ENCODE data around the gene ZBTB24. TPM values are rescaled to one million over a fixed set of nuclear protein-coding genes. Genes with fewer than 3 reads are reported as not detected.

Gene ZBTB24
- total and polyA plus RNA-seq, 2 experiments from 2014 or later, result 3.3 to 7.6 TPM

DNA sequence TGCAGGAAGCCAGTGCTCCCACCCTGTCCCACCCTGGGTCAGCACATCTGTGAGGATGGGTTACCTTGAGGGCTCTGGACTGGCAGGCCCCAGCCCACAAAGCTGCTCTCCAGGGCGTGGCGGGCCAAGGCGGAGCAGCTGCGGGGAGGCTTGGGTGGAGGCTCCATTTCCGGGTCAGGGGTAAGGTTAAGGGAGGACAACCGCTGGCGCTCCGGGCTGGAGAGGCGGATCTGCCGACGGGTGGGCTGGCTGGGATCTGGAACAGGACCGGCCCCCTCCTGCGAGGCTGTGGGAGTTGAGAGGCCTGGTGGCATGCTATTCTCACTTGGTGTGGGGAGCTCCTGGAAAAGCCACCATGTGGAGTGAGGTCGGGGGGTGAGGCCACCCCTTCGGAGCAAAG is 36.9 kb downstream of the ZBTB24 start:
- H3K36me3 ChIP-seq (ENCODE audit: low read depth), result peaks cover 2% of the 10 kb centered on the region; the same call in 1 of the 2 replicates

DNA sequence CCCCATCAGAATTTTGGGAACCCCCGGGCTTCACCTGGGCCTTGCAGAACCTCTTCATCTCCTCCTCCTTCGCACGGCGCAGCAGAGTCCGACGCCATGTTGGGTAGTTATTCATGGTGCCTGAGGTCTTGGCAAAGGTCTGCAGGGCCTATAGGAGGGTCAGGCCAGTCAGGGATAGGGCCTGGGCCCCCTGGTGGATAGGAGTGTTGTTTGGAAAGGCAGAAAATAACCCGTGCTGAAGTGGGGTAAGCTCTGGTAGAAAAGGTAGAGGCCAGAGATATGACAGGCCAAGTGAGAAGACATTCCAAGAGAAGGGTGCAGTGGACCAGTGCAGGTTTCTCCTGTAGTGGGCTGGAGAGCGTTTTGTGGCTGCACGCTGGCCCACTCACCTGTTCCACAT is 37.6 kb downstream of the ZBTB24 start:
- Histone ChIP-seq H3K4me3 (no peak overlapping the region), H3K79me2 (ENCODE audit: insufficient read depth) (no peaks in the 10 kb centered on the region), H3K36me3 (ENCODE audit: low read depth) (peaks cover 2% of the 10 kb centered on the region; the same call in 1 of the 2 replicates), H3K27me3 (replicated peaks; ENCODE audit: insufficient read depth) (no peaks in the 10 kb centered on the region), H3K4me1 (ENCODE audit: insufficient read depth) (peaks cover 4% of the 10 kb centered on the region; the same call in 1 of the 2 replicates), H3K4me2 (ENCODE audit: unreplicated experiment) (no peak overlapping the region), H3K9me3 (ENCODE audit: low read depth) (no peaks in the 10 kb centered on the region), H3F3A (ENCODE audit: insufficient read depth) (0 out of 2 replicates have a peak, but pooled peaks cover 4% of the 10 kb centered on the region), H3K9me2 (ENCODE audit: insufficient read depth) (no peaks in the 10 kb centered on the region), H3K9ac (no peak overlapping the region), H2AFZ (no peak overlapping the region), H3K27ac (no peak overlapping the region), H4K20me1 (ENCODE audit: insufficient read depth) (no peaks in the 10 kb centered on the region)
- 92 to 94% methylated on average over 9 of the region's 9 CpGs for WGBS, 2 experiments (ENCODE audit: low coverage in 1 of 2, low lambda C conversion rate in 2 of 2, missing lambda C conversion rate in 2 of 2)
- no peak for TF ChIP-seq EZH2 (IDR thresholded peaks at IDR 0.05; ENCODE audit: insufficient read depth, poor library complexity, severe bottlenecking)
- TF ChIP-seq EZH2phosphoT487 (IDR thresholded peaks at IDR 0.05; ENCODE audit: insufficient read depth, low read depth), result no peak
- DNase-seq, result peak; percentile 23
- in situ Hi-C loops (cut with MboI), result no loop called here

More for the DNA sequence above, 36.9 kb downstream of the ZBTB24 start:
- Histone ChIP-seq H3K27me3 (replicated peaks; ENCODE audit: insufficient read depth) (no peaks in the 10 kb centered on the region), H3F3A (ENCODE audit: insufficient read depth) (0 out of 2 replicates have a peak, but pooled peaks cover 4% of the 10 kb centered on the region), H3K4me2 (ENCODE audit: unreplicated experiment) (no peak overlapping the region), H3K4me1 (ENCODE audit: insufficient read depth) (peaks cover 4% of the 10 kb centered on the region; the same call in 1 of the 2 replicates), H4K20me1 (ENCODE audit: insufficient read depth) (no peaks in the 10 kb centered on the region), H2AFZ (no peak overlapping the region), H3K9me3 (ENCODE audit: low read depth) (no peaks in the 10 kb centered on the region), H3K27ac (no peak overlapping the region), H3K9me2 (ENCODE audit: insufficient read depth) (no peaks in the 10 kb centered on the region), H3K9ac (no peak overlapping the region), H3K4me3 (no peak overlapping the region), H3K79me2 (ENCODE audit: insufficient read depth) (no peaks in the 10 kb centered on the region)
- WGBS, 2 experiments (ENCODE audit: low coverage in 1 of 2, low lambda C conversion rate in 2 of 2, missing lambda C conversion rate in 2 of 2), result 86 to 91% methylated on average over 13 to 15 of the region's 15 CpGs
- TF ChIP-seq EZH2phosphoT487 (IDR thresholded peaks at IDR 0.05; ENCODE audit: insufficient read depth, low read depth), result no peak
- no peak for TF ChIP-seq EZH2 (IDR thresholded peaks at IDR 0.05; ENCODE audit: insufficient read depth, poor library complexity, severe bottlenecking)
- DNase-seq, result no peak
- in situ Hi-C loops (cut with MboI), result no loop called here

DNA sequence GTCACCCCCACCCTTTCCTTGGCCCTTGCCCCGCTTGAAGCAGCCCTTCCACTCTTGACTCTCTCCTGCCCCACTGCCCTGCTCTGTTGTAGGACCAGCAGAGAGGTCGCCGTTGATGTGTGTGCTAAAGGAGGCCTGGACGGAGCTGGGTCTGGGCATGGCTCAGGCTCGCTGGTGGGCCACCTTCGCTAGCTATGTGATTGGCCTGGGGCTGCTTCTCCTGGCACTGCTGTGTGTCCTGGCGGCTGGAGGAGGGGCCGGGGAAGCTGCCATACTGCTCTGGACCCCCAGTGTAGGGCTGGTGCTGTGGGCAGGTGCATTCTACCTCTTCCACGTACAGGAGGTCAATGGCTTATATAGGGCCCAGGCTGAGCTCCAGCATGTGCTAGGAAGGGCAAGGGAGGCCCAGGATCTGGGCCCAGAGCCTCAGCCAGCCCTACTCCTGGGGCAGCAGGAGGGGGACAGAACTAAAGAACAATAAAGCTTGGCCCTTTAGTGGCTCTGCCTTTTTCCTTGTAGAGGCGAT is 39.5 kb downstream of the ZBTB24 start:
- no peaks in the 10 kb centered on the region for H4K20me1 ChIP-seq (ENCODE audit: insufficient read depth)
- H2AFZ ChIP-seq, result no peak overlapping the region
- H3K36me3 ChIP-seq (ENCODE audit: low read depth), result peaks cover 2% of the 10 kb centered on the region; the same call in 1 of the 2 replicates
- H3K9ac ChIP-seq, result no peak overlapping the region
- no peak overlapping the region for H3K27ac ChIP-seq
- WGBS, 2 experiments (ENCODE audit: low coverage in 1 of 2, low lambda C conversion rate in 2 of 2, missing lambda C conversion rate in 2 of 2), result 92 to 95% methylated on average over 10 of the region's 10 CpGs
- H3K27me3 ChIP-seq (replicated peaks; ENCODE audit: insufficient read depth), result no peaks in the 10 kb centered on the region
- in situ Hi-C loops (cut with MboI), result no loop called here
- H3K4me1 ChIP-seq (ENCODE audit: insufficient read depth), result peaks cover 10% of the 10 kb centered on the region; the same call in 1 of the 2 replicates
- H3K4me2 ChIP-seq (ENCODE audit: unreplicated experiment), result no peak overlapping the region
- no peaks in the 10 kb centered on the region for H3K9me3 ChIP-seq (ENCODE audit: low read depth)
- no peak overlapping the region for H3K4me3 ChIP-seq
- H3K9me2 ChIP-seq (ENCODE audit: insufficient read depth), result no peaks in the 10 kb centered on the region
- H3F3A ChIP-seq (ENCODE audit: insufficient read depth), result 0 out of 2 replicates have a peak, but pooled peaks cover 4% of the 10 kb centered on the region
- TF ChIP-seq EZH2 (IDR thresholded peaks at IDR 0.05; ENCODE audit: insufficient read depth, poor library complexity, severe bottlenecking), result no peak
- TF ChIP-seq EZH2phosphoT487 (IDR thresholded peaks at IDR 0.05; ENCODE audit: insufficient read depth, low read depth), result no peak
- H3K79me2 ChIP-seq (ENCODE audit: insufficient read depth), result no peaks in the 10 kb centered on the region
- DNase-seq, result no peak

DNA sequence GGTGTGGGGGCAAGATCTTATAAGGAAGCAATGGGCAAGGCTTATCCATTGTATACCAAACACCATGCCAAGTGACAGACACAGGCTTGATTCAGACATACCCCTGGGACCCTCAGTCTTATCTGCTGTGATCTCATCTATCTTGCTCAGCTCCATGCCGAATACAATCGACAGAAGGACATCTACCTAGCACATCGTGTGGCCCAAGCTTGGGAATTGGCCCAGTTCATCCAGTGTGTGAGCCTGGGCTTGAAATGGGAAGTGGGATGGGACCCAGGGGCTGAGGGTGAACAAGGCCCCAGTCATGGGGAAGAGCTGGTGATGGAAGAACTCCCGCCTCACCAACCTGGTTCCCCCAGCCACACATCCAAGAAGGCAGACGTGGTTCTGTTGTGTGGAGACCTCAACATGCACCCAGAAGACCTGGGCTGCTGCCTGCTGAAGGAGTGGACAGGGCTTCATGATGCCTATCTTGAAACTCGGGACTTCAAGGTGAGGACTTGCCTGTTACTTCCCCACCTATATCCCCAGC is 40.6 kb downstream of the ZBTB24 start:
- H3K36me3 ChIP-seq (ENCODE audit: low read depth), result peaks cover 2% of the 10 kb centered on the region; the same call in 1 of the 2 replicates
- no peaks in the 10 kb centered on the region for H3K9me2 ChIP-seq (ENCODE audit: insufficient read depth)
- no peaks in the 10 kb centered on the region for H3K79me2 ChIP-seq (ENCODE audit: insufficient read depth)
- H3K9ac ChIP-seq, result no peak overlapping the region
- H4K20me1 ChIP-seq (ENCODE audit: insufficient read depth), result no peaks in the 10 kb centered on the region
- H3K4me1 ChIP-seq (ENCODE audit: insufficient read depth), result peaks cover 10% of the 10 kb centered on the region; the same call in 1 of the 2 replicates
- WGBS, 2 experiments (ENCODE audit: low coverage in 1 of 2, low lambda C conversion rate in 2 of 2, missing lambda C conversion rate in 2 of 2), result 94 to 97% methylated on average over 6 of the region's 6 CpGs
- no peak for TF ChIP-seq EZH2 (IDR thresholded peaks at IDR 0.05; ENCODE audit: insufficient read depth, poor library complexity, severe bottlenecking)
- no peak for TF ChIP-seq EZH2phosphoT487 (IDR thresholded peaks at IDR 0.05; ENCODE audit: insufficient read depth, low read depth)
- no peak for DNase-seq
- 0 out of 2 replicates have a peak, but pooled peaks cover 4% of the 10 kb centered on the region for H3F3A ChIP-seq (ENCODE audit: insufficient read depth)
- H3K4me3 ChIP-seq, result no peak overlapping the region
- in situ Hi-C loops (cut with MboI), result no loop called here
- no peaks in the 10 kb centered on the region for H3K9me3 ChIP-seq (ENCODE audit: low read depth)
- no peak overlapping the region for H3K27ac ChIP-seq
- H3K27me3 ChIP-seq (replicated peaks; ENCODE audit: insufficient read depth), result no peaks in the 10 kb centered on the region
- H2AFZ ChIP-seq, result no peak overlapping the region
- H3K4me2 ChIP-seq (ENCODE audit: unreplicated experiment), result no peak overlapping the region
